Measurements from ENCODE around the gene SPOUT1. TPM values are rescaled to one million over a fixed set of nuclear protein-coding genes. Genes with fewer than 3 reads are reported as not detected.
"Not testable (repeated sequence)": the region's sequence is repeated elsewhere in the genome, so short reads cannot be mapped to it uniquely, and the experiment has no call there.

Gene SPOUT1
- 22.7 TPM for polyA plus RNA-seq (2013)

- Histone ChIP-seq H3K27me3 (replicated peaks in 2 of 5; ENCODE audit: control insufficient read depth in 4 of 5, insufficient read depth in 5 of 5, low read length in 4 of 5) (no peaks in the 10 kb centered on the region), H3K4me1 (ENCODE audit: control extremely low read depth in 1 of 4, control insufficient read depth in 4 of 4, insufficient read depth in 4 of 4, low read length in 3 of 4) (peaks cover 0 to 17% (median 15%) of the 10 kb centered on the region in 4 experiments), H3K27ac (ENCODE audit: insufficient read depth in 1 of 2, low read depth in 1 of 2, low read length in 2 of 2, poor library complexity in 1 of 2, severe bottlenecking in 2 of 2) (peak within 1 kb of the TSS; percentile 66 to 82), H3K9me3 (ENCODE audit: control extremely low read depth in 1 of 5, control insufficient read depth in 4 of 5, insufficient read depth in 2 of 5, low read depth in 1 of 5, low read length in 4 of 5) (no peaks in the 10 kb centered on the region), H3K36me3 (ENCODE audit: control insufficient read depth in 4 of 4, insufficient read depth in 4 of 4, low read length in 3 of 4) (peaks cover 9 to 36% (median 30%) of the 10 kb centered on the region in 4 experiments), H3K4me3 (ENCODE audit: control insufficient read depth in 1 of 7, extremely low read depth in 1 of 7, insufficient read depth in 4 of 7, low read depth in 2 of 7, low read length in 6 of 7) (peak within 1 kb of the TSS; percentile 66 to 99 (median 97))
- 0% methylated on average over 39 of the region's 56 CpGs for WGBS (ENCODE audit: insufficient coverage)
- ChIA-PET CTCF (interaction anchor here (0.8 to 1.1 kb wide), 5 partner anchors 11 to 97 kb away, joined by 3 to 5 read pairs (median 3); no protein-coding TSS in a partner anchor), POLR2A (interaction anchor here (0.6 to 0.9 kb wide), 2 partner anchors 11 to 24 kb away, joined by 3 to 4 read pairs; partner anchors contain the start of gene ENDOG)
- DNase-seq = peak; percentile 89 to 94 (median 94)
These were observed at the start of gene SPOUT1 for GRCh38 chr9:128829477-128830251. Gene SPOUT1, minus strand, starts transcription at chr9:128829794. Its CDS starts 14 bp downstream, at chr9:128829780.

- WGBS (ENCODE audit: insufficient coverage) = 38% methylated on average over 3 of the region's 5 CpGs
- ChIA-PET CTCF (interaction anchor here (0.9 to 7.6 kb wide), 11 partner anchors 13 to 59 kb away, joined by 3 to 90 read pairs (median 5); no protein-coding TSS in a partner anchor), POLR2A (interaction anchor here (0.6 to 1.2 kb wide), 2 partner anchors 10 to 96 kb away, joined by 3 to 6 read pairs; no protein-coding TSS in a partner anchor)
- H3K36me3 ChIP-seq (ENCODE audit: control insufficient read depth in 4 of 4, insufficient read depth in 4 of 4, low read length in 3 of 4) = no peaks in the 10 kb centered on the region
- peak; percentile 82 to 91 (median 90) for DNase-seq
- H3K4me3 ChIP-seq (ENCODE audit: control insufficient read depth in 1 of 7, extremely low read depth in 1 of 7, insufficient read depth in 4 of 7, low read depth in 2 of 7, low read length in 6 of 7) = no peak overlapping the region
- no peaks in the 10 kb centered on the region for H3K9me3 ChIP-seq (ENCODE audit: control extremely low read depth in 1 of 5, control insufficient read depth in 4 of 5, insufficient read depth in 2 of 5, low read depth in 1 of 5, low read length in 4 of 5)
- H3K4me1 ChIP-seq (ENCODE audit: control extremely low read depth in 1 of 4, control insufficient read depth in 4 of 4, insufficient read depth in 4 of 4, low read length in 3 of 4) = peaks cover 0 to 26% (median 8%) of the 10 kb centered on the region in 4 experiments
- no peak overlapping the region for H3K27ac ChIP-seq (ENCODE audit: insufficient read depth in 1 of 2, low read depth in 1 of 2, low read length in 2 of 2, poor library complexity in 1 of 2, severe bottlenecking in 2 of 2)
- no peaks in the 10 kb centered on the region for H3K27me3 ChIP-seq (replicated peaks in 2 of 5; ENCODE audit: control insufficient read depth in 4 of 5, insufficient read depth in 5 of 5, low read length in 4 of 5)
These were observed 48.3 kb upstream of the SPOUT1 start for GRCh38 chr9:128877852-128878251.

- 98% methylated on average over 7 of the region's 7 CpGs for WGBS (ENCODE audit: insufficient coverage)
- DNase-seq; H3K36me3 ChIP-seq (ENCODE audit: control insufficient read depth in 4 of 4, insufficient read depth in 4 of 4, low read length in 3 of 4); POLR2A ChIA-PET; H3K4me1 ChIP-seq (ENCODE audit: control extremely low read depth in 1 of 4, control insufficient read depth in 4 of 4, insufficient read depth in 4 of 4, low read length in 3 of 4); H3K27me3 ChIP-seq (replicated peaks in 2 of 5; ENCODE audit: control insufficient read depth in 4 of 5, insufficient read depth in 5 of 5, low read length in 4 of 5); H3K27ac ChIP-seq (ENCODE audit: insufficient read depth in 1 of 2, low read depth in 1 of 2, low read length in 2 of 2, poor library complexity in 1 of 2, severe bottlenecking in 2 of 2); H3K4me3 ChIP-seq (ENCODE audit: control insufficient read depth in 1 of 7, extremely low read depth in 1 of 7, insufficient read depth in 4 of 7, low read depth in 2 of 7, low read length in 6 of 7); H3K9me3 ChIP-seq (ENCODE audit: control extremely low read depth in 1 of 5, control insufficient read depth in 4 of 5, insufficient read depth in 2 of 5, low read depth in 1 of 5, low read length in 4 of 5): not testable (repeated sequence)
- CTCF ChIA-PET = interaction anchor here (0.7 to 1.4 kb wide), 3 partner anchors 9 to 59 kb away, joined by 3 to 4 read pairs (median 3); no protein-coding TSS in a partner anchor
These were observed 41.3 kb upstream of the SPOUT1 start for GRCh38 chr9:128870941-128871265.

- H3K27me3 ChIP-seq (replicated peaks in 2 of 5; ENCODE audit: control insufficient read depth in 4 of 5, insufficient read depth in 5 of 5, low read length in 4 of 5) = no peaks in the 10 kb centered on the region
- ChIA-PET CTCF (interaction anchor here (1.0 to 1.4 kb wide), 2 partner anchors 8 to 10 kb away, joined by 3 to 4 read pairs; no protein-coding TSS in a partner anchor), POLR2A (no interaction called here)
- no peak overlapping the region for H3K27ac ChIP-seq (ENCODE audit: insufficient read depth in 1 of 2, low read depth in 1 of 2, low read length in 2 of 2, poor library complexity in 1 of 2, severe bottlenecking in 2 of 2)
- H3K36me3 ChIP-seq (ENCODE audit: control insufficient read depth in 4 of 4, insufficient read depth in 4 of 4, low read length in 3 of 4) = no peaks in the 10 kb centered on the region
- no peaks in the 10 kb centered on the region for H3K9me3 ChIP-seq (ENCODE audit: control extremely low read depth in 1 of 5, control insufficient read depth in 4 of 5, insufficient read depth in 2 of 5, low read depth in 1 of 5, low read length in 4 of 5)
- peaks cover 0 to 9% (median 0%) of the 10 kb centered on the region in 4 experiments for H3K4me1 ChIP-seq (ENCODE audit: control extremely low read depth in 1 of 4, control insufficient read depth in 4 of 4, insufficient read depth in 4 of 4, low read length in 3 of 4)
- 94% methylated on average over 2 of the region's 7 CpGs for WGBS (ENCODE audit: insufficient coverage)
- DNase-seq = no peak
- no peak overlapping the region for H3K4me3 ChIP-seq (ENCODE audit: control insufficient read depth in 1 of 7, extremely low read depth in 1 of 7, insufficient read depth in 4 of 7, low read depth in 2 of 7, low read length in 6 of 7)
These were observed 40.7 kb upstream of the SPOUT1 start for GRCh38 chr9:128870128-128870940.

GRCh38 chr9:128863647-128864046 lies 34.1 kb upstream of the SPOUT1 start:
- DNase-seq = peak; percentile 83 to 91 (median 89)
- H3K27me3 ChIP-seq (replicated peaks in 2 of 5; ENCODE audit: control insufficient read depth in 4 of 5, insufficient read depth in 5 of 5, low read length in 4 of 5) = no peaks in the 10 kb centered on the region
- H3K9me3 ChIP-seq (ENCODE audit: control extremely low read depth in 1 of 5, control insufficient read depth in 4 of 5, insufficient read depth in 2 of 5, low read depth in 1 of 5, low read length in 4 of 5) = no peaks in the 10 kb centered on the region
- CTCF ChIA-PET = interaction anchor here (0.6 to 12.5 kb wide), 6 partner anchors 13 to 85 kb away, joined by 3 to 107 read pairs (median 4); no protein-coding TSS in a partner anchor
- no peaks in the 10 kb centered on the region for H3K36me3 ChIP-seq (ENCODE audit: control insufficient read depth in 4 of 4, insufficient read depth in 4 of 4, low read length in 3 of 4)
- 33% methylated on average over 10 of the region's 10 CpGs for WGBS (ENCODE audit: insufficient coverage)
- no peak overlapping the region for H3K27ac ChIP-seq (ENCODE audit: insufficient read depth in 1 of 2, low read depth in 1 of 2, low read length in 2 of 2, poor library complexity in 1 of 2, severe bottlenecking in 2 of 2)
- POLR2A ChIA-PET = interaction anchor here (0.6 kb wide), 1 partner anchor 114 kb away, joined by 3 read pairs; no protein-coding TSS in a partner anchor
- no peak overlapping the region for H3K4me3 ChIP-seq (ENCODE audit: control insufficient read depth in 1 of 7, extremely low read depth in 1 of 7, insufficient read depth in 4 of 7, low read depth in 2 of 7, low read length in 6 of 7)
- H3K4me1 ChIP-seq (ENCODE audit: control extremely low read depth in 1 of 4, control insufficient read depth in 4 of 4, insufficient read depth in 4 of 4, low read length in 3 of 4) = peaks cover 0 to 3% (median 1%) of the 10 kb centered on the region in 4 experiments

GRCh38 chr9:128862401-128862851 lies 32.8 kb upstream of the SPOUT1 start:
- Histone ChIP-seq H3K4me1 (ENCODE audit: control extremely low read depth in 1 of 4, control insufficient read depth in 4 of 4, insufficient read depth in 4 of 4, low read length in 3 of 4) (peaks cover 0 to 3% (median 1%) of the 10 kb centered on the region in 4 experiments), H3K36me3 (ENCODE audit: control insufficient read depth in 4 of 4, insufficient read depth in 4 of 4, low read length in 3 of 4) (no peaks in the 10 kb centered on the region), H3K4me3 (ENCODE audit: control insufficient read depth in 1 of 7, extremely low read depth in 1 of 7, insufficient read depth in 4 of 7, low read depth in 2 of 7, low read length in 6 of 7) (no peak overlapping the region), H3K9me3 (ENCODE audit: control extremely low read depth in 1 of 5, control insufficient read depth in 4 of 5, insufficient read depth in 2 of 5, low read depth in 1 of 5, low read length in 4 of 5) (no peaks in the 10 kb centered on the region), H3K27ac (ENCODE audit: insufficient read depth in 1 of 2, low read depth in 1 of 2, low read length in 2 of 2, poor library complexity in 1 of 2, severe bottlenecking in 2 of 2) (no peak overlapping the region), H3K27me3 (replicated peaks in 2 of 5; ENCODE audit: control insufficient read depth in 4 of 5, insufficient read depth in 5 of 5, low read length in 4 of 5) (no peaks in the 10 kb centered on the region)
- ChIA-PET POLR2A (no interaction called here), CTCF (interaction anchor here (0.8 to 12.5 kb wide), 10 partner anchors 8 to 341 kb away, joined by 3 to 107 read pairs (median 4); no protein-coding TSS in a partner anchor)
- WGBS (ENCODE audit: insufficient coverage) = 97% methylated on average over 6 of the region's 6 CpGs
- no peak for DNase-seq
